GM12801 (cell line): Measurements from ENCODE around the gene PLEKHG4.

Experiments used
- CTCF ChIP-seq: IDR thresholded peaks from one replicate; pipeline ENCODE4 v1.5.1; 2011; ENCODE audit warnings: control low read depth; ENCODE audit not compliant: insufficient read length; ENCODE audit errors: extremely low read depth

PLEKHG4 gene

DNA sequence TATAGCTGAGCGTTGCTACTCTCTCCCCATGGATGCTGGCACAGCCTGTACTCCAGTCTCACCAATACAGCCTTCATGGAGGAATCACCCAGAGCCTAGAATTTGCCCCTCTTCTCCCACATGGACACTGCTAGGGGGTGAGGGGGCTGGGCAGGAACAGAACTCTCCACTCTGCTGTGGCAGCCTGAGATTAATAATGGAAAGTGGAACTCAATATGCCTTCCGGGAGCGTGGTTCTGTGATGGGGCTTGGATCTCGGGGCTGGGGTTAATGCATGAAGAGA is 29.3 kb upstream of the PLEKHG4 start:
- no peak for TF ChIP-seq CTCF

GRCh38 chr16:67252609-67253497 is 26.5 kb upstream of the PLEKHG4 start:
- no peak for TF ChIP-seq CTCF

GRCh38 chr16:67254801-67255552 is 24.4 kb upstream of the PLEKHG4 start:
- TF ChIP-seq CTCF: no peak

DNA sequence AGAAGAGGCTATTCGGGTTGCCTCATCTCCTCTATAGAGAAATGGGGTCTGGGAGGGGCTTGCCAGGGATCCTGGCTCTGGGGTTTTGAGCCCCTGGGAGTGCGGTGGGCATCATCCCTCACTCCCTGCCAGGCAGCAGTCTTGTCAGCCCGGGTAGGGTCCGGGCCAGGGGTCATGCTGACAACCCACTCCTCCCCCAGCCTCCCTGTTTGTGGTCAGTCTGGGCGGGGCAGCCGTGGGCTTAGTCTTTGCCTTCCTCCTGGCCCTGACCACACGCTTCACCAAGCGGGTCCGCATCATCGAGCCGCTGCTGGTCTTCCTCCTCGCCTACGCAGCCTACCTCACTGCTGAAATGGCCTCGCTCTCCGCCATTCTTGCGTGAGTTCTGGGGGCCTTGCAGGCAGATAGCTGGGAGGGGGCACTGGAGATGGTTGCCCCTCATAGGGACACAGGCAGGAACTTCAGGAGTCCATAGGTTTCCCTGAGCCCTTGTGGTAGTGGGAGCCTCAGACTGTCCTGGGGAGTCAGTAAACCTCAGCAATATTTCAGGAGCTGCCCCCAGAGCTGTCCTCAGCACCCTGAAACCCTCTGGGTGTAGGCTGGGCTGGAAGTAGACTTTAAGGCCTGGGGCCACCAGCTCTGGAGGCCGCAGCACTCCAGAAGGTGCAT is 23.6 kb upstream of the PLEKHG4 start:
- no peak for TF ChIP-seq CTCF

- TF ChIP-seq CTCF: no peak
Measured at GRCh38 chr16:67256701-67257230, 22.6 kb upstream of the PLEKHG4 start.

DNA sequence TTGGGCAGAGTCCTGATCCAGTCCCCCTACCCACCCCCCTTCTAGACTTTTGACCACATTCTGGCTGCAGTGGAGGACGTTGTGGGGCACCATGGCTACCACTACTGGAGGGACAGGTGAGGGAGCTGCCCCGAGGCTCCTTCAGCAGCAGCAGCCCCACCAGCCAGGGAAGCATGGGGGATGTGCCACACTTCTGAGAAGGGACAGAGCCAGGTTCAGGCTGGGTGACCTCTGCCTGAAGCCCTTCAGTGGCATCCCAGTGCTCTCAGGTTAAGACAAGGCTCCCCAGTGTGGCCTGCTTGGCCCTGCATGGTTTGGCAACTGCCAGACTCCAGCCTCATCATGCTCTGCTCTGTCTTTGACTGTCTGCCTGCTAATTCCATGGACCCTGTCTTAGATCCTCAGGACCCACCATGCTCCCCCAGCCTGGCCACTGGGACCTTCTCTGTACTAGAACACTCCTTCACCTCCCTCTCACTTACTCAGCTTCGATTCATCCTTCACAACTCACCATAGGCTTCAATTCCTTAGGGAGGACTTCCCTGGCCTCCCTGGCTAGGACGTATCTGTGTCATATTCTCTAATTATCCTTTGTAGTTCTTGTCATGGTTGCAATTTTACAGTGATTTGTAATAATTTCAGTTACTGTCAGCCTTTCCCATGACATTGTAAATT is 21.7 kb upstream of the PLEKHG4 start:
- TF ChIP-seq CTCF: no peak

DNA sequence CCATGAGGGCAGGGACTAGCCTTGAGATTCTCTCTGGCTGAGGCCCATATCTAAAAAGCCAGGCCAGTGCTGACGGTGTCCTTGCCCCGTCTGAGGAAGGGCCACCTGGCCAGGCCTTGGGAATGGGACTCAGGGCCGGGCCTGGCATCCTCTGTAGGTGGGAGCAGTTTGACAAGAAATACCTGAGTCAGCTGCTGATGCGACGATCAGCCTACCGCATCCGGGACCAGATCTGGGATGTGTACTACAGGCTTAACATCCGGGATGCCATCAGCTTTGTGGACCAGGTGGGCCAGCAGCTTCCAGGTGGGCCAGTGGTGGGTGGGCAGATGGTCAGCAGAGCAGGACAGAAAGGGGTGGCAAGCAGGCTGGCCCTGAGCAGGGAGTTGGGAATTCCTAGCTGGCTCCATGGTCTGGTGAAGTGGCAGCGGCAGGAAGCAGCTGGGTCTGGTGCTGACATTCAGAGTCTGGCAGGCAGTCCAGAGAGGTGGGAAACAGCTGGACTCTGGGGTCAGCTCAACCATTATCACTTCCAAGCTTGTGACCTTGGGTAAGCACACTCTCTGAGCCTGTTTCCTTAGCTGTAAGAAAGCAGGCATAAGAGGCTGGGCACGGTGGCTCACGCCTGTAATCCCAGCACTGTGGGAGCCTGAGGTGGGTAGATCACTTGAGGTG is 21.0 kb upstream of the PLEKHG4 start:
- TF ChIP-seq CTCF: no peak
